HG03139 (cell line): ENCODE data around the gene TSC22D3.
"Not testable (repeated sequence)": the region's sequence is repeated elsewhere in the genome, so short reads cannot be mapped to it uniquely, and the experiment has no call there.

Source experiments
- ATAC-seq: cut with Tn5 transposase; IDR thresholded peaks from one replicate; pipeline ENCODE4 v1.9.1; 2021; ENCODE audit not compliant: unreplicated experiment

The TSC22D3 gene

GRCh38 chrX:107775734-107776511, at the start of gene TSC22D3:
TSS of gene TSC22D3 (minus strand) at chrX:107775787. CDS start at chrX:107775419, 368 bp downstream.
- peak; percentile 79 for ATAC-seq

- ATAC-seq: no peak
Measured at GRCh38 chrX:107823456-107823855, 47.9 kb upstream of the TSC22D3 start.

DNA sequence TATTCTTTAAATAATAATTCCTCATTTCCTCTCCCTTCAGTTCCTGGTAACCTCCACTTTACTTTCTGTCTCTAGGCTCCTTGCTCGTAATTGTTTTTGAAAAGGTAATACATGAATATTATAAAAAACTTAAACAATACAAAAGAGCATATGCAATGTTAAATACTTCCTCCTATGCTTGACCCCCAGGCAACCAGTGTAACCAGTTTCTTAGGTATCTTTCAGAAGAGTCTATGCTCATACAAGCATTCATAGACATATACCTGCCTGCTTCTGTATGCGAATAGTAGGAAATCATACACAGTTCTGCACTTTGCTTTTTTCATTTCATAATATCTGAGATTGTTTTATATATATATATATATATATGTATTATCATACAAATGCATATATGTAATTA, 47.5 kb upstream of the TSC22D3 start:
- no peak for ATAC-seq

- ATAC-seq: no peak
Measured at GRCh38 chrX:107818900-107819521, 43.4 kb upstream of the TSC22D3 start.

DNA sequence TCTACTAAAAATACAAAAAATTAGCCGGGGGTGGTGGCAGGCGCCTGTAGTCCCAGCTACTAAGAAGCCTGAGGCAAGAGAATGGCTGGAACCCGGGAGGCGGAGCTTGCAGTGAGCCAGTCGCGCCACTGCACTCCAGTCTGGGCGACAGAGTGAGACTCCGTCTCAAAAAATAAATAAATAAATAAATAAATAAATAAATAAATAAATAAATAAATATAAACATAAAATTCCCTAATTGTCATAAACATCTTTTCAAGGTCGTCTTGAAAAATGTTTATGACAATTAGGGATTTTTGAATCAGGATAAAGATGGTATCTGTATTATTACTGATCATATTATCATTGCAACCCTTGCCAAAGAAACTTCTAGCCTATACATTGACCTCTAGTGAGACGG, 34.5 kb upstream of the TSC22D3 start:
- not testable (repeated sequence) for ATAC-seq

GRCh38 chrX:107805179-107805578, 29.6 kb upstream of the TSC22D3 start:
- ATAC-seq: no peak

- ATAC-seq: no peak
Measured at GRCh38 chrX:107804427-107804826, 28.8 kb upstream of the TSC22D3 start.

- no peak for ATAC-seq
Measured at GRCh38 chrX:107787827-107788226, 12.2 kb upstream of the TSC22D3 start.

DNA sequence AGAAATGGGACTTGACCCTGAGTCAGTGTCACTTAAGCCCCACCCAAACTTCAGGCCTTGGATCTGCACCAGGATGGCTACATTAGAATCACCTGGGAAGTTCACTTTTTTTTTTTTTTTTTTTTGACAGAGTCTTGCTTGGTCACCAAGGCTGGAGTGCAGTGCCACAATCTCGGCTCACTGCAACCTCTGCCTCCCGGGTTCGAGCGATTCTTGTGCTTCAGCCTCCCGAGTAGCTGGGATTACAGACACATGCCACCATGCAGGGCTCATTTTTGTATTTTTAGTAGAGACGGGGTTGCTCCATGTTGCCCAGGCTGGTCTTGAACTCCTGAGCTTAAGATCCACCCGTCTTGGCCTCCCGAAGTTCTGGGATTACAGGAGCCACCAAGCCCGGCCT, 4.9 kb upstream of the TSC22D3 start:
- ATAC-seq: no peak

- no peak for ATAC-seq
Measured at GRCh38 chrX:107777536-107777832, 1.9 kb upstream of the TSC22D3 start, which contains the start of gene NCBP2L. TSS of gene NCBP2L (plus strand) at chrX:107777733. CDS start at chrX:107794221, 16,488 bp downstream.

- ATAC-seq: peak; percentile 68
Measured at GRCh38 chrX:107776649-107777535, 1.3 kb upstream of the TSC22D3 start.

DNA sequence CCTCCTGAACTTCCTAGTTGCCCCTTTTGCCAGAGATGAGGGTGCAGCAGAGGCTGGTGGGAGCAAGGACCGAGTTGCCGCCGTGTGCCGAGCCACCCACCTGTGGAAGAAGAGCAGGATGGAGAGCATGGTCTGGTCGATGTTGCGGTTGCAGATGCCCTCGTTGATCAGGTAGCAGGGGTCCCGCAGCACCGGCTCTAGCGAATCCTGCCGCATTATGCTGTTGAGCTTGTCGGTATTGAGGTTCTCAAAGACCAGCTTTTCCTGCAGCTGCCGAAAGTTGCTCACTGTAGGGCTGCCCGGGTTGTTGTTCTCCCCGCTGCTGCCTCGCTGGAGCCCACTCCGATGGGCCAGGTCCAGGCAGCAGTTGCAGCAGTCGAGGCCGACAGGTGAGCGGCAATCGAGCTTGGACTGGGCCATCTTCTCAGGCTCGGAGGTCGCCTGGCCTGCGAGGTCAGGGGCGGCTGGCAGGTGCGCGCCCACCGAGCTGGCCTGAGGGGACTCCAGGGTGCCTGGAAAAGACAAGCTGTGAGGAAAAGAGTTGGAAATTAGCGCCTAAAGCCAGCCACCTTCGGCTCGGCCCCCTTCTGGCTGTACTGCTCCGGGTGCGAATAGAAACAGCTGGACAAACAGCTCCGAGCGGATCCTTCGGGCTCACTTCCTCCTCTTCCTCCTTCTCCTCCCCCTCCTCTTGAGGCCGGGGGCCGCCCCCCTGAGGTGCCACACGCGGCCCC, 420 bp downstream of the TSC22D3 start:
- peak; percentile 26 for ATAC-seq

- no peak for ATAC-seq
Measured at GRCh38 chrX:107773906-107774435, 1.6 kb downstream of the TSC22D3 start.

DNA sequence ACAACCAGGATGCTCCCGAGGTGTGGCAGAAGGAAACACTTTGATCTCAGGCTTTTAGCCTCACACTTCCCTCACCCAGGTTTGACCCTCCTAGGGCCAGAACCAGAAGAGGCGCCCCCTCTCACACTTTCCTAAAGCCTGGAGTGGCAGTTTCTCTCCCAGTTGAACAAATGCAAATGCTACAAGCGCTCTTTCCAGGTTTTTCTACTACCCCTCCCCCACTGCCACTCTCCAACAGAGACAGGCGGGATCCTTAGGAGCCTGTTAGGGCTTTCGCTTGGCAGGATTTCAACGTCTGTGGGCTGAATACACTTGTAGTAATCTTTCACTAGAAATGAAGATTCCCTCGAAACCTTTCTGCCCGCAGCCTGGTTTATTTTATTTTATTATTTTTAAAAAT, 2.4 kb downstream of the TSC22D3 start:
- no peak for ATAC-seq

DNA sequence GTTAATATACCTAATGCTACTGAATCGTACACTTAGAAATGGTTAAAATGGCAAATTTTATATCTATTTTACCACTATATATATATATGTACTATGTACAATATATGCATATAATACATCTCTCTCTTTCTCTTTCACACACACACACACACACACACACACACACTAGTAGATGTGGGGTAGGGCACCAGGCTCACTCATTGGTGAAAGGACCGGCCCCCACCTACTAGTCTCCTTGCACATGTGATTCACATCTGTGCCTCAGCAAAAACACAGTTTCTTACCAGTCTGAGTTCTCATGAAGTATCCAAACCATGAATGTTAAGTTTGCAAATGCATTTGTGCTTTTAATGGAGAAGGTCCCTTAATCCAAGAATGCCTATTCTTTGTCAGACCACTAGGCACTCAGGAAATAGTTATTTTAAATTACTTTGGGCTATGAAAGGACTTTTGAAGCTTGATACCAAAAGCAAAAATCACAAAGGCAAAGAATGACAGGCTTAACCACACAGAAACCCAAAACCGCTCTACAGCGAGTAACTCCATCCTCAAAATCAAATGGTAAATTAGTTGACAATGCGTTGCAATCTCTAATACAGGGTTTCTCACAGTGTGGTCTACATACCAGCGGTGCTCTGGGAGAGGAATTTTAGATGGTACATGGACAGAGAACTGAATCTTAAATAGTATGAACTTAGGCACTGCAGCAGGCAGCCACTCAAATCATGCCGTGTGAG, 5.8 kb downstream of the TSC22D3 start:
- ATAC-seq: no peak

GRCh38 chrX:107768051-107768450, 7.5 kb downstream of the TSC22D3 start:
- ATAC-seq: no peak

- ATAC-seq: no peak
Measured at GRCh38 chrX:107766470-107767150, 9.0 kb downstream of the TSC22D3 start.

- no peak for ATAC-seq
Measured at GRCh38 chrX:107764845-107765608, 10.6 kb downstream of the TSC22D3 start.

- no peak for ATAC-seq
Measured at GRCh38 chrX:107763647-107764046, 11.9 kb downstream of the TSC22D3 start.
